Daoy (cell line): Measurements from ENCODE around the gene TLE1. TPM values are rescaled to one million over a fixed set of nuclear protein-coding genes. Genes with fewer than 3 reads are reported as not detected.
"Not testable (repeated sequence)": the region's sequence is repeated elsewhere in the genome, so short reads cannot be mapped to it uniquely, and the experiment has no call there.

Source experiments
- DNase-seq: peaks from one replicate; pipeline ENCODE4 v3.0.0-alpha.2; 2015; ENCODE audit warnings: low read depth
- total RNA-seq: library from RNA; depleted of rRNA; stranded (reverse); fragments of >200 nt; shearing (Covaris generic); gene quantifications from 2 replicates; pipeline ENCODE4 v1.2.3, GENCODE V29; 2014

Gene TLE1
- total RNA-seq, 1 experiment from 2014 or later, result 18.5 TPM

DNA sequence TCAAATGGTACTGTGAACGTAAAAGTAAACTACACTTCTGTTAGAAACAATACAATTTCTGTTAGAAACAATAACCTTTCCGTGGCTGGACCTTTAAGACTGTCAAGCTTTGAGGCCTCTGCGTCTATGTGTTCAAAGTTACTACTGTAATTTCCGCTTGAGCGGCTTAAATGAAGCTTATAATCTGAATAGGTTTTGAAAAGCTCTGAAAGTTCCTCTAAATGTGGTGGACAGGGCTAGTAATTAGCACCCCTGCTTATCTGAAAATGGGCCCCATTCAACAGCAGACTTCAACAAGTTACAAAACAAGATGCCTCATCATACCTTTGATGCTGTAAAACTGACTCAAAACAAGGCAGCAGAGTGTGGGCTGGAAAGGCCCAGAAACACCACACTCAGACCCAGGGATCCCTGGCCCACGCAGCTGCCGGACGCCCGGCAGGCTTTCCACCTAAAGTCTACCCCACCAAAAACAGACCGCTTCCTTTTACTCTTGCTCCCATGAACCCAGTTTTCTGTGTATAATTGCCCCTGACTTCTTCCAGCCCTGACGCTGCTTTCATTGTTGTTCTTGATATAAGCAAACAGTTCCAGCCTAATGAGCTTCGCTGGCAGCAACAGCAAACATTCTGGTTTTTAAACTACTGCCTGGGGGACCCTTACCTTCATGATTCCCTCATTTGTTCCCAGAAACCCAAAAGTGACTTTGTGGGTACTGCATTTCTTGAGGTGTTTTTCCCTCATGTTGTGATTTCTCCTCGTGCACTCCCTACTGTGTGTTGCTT, 66.7 kb downstream of the TLE1 start:
- DNase-seq, result no peak

DNA sequence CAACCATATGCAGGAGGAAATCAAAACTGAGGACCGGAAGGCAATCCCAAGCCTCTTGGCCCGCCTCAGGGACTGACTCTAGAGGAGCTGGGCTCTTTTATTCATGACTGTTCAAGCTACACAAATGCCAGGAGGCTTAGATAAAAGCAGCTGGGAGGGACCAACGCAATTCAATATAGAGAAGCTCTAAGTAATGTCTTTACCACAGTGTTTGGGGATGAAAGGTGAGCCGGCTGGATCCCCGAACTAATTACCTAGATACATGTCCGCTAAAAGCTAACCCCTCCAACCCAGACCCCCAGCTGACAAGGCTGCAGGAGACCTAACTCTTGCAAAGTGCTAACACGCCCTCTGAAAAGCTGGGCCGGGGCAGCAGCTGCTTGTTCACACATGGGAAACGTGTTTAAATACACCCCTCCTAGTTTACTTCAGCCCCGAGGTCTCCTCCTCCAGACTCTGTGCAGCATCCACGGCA, 67.5 kb downstream of the TLE1 start:
- no peak for DNase-seq

DNA sequence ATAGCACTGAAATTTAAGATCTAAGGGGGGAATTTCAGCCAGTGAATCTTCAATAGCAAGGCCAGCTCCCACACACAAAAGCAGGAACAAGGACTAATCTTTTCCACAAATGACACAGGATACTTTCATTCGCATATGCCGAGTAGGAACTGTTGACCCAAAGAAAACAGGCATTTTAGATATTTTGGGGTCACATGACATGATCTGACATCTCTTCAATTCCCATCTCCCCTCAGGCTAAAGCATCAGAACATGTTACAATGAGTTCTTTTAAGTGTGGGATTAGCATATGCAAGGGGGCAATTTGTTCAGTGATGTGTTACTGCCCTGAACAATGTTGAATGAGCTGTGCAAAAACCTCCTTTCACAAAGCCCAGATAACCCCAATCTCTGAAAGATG, 68.2 kb downstream of the TLE1 start:
- no peak for DNase-seq

DNA sequence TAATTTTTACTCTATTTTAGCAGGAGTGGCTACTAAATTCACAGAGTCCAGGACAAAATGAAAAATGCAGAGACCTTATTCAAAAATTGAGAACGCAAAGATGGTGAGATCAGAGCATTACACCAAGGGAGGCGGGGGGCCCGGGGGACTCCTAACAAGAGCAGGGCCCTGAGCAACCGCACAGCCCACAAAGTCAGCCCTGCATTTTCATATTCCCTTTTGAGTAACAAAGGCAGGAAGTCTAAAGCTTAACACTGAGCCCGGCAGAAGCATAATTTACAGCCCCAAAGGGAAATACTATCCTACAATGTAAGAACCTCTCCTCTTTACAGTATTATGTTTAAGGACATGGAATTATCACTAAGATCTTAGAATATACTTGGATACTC, 69.4 kb downstream of the TLE1 start:
- no peak for DNase-seq

DNA sequence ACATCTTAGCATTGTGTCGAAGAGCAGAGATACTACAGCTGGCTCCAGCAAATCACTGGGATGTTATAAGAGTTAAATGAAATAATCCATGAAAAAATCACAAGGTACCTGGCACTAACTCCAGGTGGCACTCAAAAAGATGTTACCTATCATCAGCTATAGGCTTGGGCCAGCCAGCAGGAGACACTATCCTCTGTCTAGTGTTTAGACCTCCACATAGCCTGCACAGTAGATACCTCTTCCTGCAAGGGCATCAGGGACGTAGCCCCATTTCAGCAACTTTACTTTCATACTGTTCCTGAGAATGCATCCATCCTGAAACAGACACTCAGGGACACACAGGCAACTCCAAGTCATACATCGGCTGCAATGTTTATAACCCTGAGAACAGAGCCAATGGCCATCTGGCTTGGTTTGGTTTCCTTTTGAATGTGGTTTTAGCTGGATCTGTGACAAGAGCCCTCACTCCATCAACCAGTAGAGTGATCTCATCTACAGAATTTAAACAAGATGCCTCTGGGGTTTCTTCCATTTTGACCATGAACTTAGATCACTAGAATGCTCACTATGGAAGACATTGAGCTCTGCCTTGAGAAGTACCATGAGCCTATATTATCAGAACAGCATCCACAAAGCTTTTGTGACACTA, 69.9 kb downstream of the TLE1 start:
- DNase-seq, result peak; percentile 75

DNA sequence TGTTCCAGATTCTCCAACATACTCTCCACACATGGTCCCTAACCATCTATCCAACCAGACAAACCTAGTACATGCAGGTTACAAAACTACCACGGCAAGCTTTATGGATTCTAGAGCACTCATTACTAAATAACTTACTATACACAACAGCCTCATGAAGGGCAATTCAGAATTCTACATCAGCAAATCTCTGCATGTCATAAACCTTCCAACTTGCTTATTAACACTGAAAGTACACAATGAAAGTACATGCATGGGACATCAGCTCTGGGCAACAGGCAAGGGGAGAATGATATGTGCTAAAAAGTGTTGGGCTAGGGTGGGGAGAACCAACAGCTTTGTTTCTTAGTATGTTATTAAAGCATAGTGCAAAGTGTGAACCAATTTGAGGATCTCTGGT, 70.4 kb downstream of the TLE1 start:
- DNase-seq, result no peak

DNA sequence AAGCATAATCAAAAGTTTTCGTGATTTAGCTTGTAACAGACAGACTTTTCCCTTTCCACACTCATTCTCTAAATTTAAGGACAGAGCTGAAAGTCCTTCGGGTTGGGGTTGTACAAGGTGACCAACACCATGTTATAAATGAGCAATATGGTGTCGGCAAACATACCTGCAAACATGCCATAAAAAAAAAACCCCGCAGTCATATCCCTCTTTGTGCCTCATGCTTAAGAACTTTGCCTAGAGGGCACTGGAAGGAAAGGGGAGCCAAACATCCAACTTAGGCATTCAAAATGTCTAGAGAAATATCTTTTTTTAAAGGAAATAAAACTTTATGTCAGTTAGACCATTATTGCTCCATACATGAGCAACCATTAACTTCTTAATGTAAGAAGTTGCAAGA, 73.2 kb downstream of the TLE1 start:
- DNase-seq, result no peak

DNA sequence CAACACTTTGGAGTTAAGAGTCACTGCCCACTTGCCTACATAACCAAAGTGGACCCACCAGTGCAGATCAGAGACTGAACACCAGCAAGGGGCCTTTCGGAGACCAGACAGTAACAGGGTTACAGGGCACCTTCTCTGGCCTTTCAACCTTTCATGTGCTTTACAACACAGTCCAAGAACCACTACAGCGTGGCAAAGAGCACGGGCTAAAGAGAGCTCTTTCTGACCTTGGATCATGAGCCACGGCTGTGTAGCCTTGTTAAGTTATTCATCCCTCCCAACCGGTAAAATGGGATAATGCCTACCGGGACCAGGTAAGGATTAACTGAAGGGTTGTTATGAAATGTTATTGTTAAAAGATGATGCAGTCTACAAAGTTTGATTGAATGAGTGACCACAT, 75.0 kb downstream of the TLE1 start:
- DNase-seq, result no peak

DNA sequence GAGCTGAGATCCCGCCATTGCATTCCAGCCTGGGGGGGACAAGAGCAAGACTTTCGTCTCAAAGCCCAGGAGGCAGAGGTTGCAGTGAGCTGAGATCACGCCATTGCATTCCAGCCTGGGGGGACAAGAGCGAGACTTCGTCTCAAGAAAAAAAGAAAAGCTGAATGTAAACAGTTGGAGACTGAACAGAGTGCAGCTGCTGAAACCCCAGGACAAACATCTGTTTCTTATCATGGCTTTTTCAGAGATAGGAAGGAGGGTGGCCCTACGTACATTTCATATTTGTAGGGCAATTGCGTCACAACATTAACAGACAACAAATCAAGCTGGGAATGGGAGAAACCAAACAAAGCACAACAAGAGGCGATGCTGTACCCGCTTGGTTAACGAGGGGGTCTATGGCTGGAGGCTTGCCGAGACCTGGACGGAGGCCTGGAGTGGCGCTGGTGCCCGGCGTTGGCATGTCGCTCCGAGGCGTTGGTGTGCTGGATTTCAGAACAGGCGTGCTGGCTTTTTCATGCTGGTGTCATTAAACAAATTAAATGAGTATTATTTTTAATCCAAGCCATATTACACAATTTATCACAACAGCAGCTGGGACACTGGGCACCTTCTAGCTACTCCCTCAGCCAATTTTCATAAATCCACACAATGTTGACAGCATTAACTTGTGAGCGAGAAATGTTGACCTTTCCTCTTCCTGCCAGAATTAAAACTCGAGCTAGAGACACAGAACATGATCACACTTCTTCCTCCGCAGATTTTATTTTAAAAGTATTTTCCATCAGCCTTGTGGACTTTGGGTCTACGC, 76.1 kb downstream of the TLE1 start:
- no peak for DNase-seq

DNA sequence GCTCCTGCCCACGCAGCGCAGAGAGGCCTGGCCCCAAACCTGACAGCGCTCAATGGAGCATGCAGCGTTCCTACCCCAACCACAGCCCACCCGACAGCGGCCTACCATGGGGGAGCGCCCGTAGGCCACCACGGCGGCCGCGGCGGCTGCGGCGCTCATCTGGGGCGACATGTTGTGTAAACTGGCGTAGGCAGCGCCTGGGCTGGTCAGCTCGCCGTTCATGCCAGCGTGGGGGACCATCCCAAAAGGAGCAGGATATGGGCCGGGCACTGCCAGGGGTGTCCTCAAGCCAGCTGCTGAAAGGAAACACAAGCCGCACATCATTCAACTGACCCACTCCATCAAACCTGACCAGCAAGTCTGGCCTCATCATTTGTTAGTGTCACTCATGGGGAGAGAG, 77.7 kb downstream of the TLE1 start:
- DNase-seq, result no peak

DNA sequence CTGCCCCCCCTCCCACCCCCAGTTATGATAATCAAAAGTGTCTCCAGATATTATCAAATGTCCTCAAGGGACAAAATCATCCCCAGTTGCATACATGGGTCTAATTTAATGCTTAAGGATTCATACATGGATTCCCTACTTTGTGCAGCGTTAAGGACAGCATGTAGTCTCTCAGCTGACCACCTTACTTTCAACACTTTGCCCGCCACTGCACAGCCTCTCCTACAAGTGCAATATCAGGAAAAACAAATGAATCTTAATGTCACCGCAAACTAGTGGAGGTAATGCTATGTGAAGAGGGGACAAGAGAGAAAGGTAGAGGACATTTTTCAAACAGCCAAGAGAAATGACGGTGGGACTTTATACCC, 78.6 kb downstream of the TLE1 start:
- no peak for DNase-seq

DNA sequence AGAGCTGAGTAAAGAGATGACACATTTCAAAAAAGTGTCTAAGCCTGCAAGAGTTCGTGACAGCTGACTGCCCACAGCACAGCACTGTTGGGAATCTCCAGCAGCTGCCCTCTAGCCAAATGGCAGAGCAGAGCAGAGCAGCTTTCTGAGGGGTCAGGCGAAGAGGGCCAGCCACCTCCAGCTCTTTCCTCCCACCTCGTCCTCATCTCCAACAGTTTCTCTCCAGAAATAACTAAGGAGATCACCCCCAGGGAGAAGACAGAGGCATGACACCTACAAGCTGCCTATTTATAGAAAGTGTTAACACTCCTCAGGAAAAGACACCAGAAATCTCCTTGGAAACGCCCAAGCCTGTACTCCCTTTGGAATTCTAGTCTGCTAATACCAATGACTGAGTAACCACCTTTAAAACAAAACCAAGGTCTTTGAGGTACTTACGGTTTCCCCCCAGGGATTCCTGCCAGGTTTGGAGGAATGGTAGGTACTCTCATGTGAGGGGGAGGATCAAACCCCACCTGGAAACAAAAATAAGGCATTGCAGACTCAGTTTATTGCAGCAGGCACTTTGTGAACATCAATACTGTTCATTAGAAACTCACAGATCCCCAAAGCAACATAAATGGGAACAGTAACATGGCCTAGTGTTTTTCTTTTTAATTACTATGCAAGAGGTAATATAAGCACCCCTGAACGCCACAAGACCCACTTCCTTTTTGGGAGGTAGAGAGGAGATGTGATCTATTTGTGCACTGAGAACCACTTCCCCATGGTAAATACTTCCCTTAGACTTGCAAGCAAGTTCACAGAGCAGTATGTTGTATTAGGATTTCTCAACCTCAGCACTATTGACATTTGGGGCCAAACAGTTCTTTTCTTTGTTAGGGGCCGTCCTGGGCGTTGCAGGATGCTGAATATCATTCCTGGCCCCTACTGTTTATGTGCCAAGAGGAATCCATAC, 79.3 kb downstream of the TLE1 start:
- DNase-seq, result peak; percentile 34

DNA sequence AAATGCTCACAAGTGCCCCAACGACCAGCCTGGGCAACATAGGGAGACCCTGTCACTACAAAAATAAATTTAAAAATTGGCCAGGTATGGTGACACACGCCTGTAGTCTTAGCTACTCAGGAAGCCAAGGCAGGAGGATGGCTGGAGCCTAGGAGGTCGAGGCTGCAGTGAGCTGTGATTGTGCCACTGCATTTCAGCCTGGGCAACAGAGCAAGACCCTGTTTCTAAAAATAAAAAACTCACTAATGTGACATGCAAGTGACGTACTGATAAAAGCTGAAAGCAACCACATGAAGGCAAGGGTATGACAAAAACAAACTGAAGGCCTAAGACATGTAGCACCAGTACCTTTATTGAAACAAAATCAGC, 81.1 kb downstream of the TLE1 start:
- no peak for DNase-seq

DNA sequence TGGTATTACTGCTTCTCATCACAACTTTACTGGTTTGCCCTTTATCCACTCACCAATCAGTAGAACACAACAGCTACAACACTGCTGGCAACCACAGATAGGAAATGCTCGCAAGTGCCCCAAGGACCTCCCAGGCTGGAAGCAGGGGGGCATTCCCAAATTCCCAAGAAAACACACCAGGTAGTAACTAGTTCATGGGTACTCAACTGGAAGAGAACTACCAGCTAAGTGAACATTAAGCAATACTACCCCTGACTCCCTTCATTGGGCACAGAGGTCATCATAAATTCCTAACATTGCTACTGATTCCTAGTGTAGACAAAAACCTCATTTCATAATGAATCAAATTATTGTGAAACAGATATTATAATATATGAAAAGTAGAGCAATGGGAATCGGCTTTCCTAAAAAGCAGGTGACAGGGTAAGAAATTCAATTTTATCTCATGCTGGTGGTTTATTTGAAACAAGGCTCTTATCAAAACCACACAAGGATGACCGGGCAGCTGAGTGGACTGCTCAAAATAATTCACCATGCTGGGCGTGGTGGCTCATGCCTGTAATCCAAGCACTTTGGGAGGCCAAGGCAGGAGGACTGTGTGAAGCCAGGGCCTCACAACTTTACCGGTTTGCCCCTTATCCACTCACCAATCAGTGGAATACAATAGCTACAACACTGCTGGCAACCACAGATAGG, 81.6 kb downstream of the TLE1 start:
- DNase-seq, result no peak

DNA sequence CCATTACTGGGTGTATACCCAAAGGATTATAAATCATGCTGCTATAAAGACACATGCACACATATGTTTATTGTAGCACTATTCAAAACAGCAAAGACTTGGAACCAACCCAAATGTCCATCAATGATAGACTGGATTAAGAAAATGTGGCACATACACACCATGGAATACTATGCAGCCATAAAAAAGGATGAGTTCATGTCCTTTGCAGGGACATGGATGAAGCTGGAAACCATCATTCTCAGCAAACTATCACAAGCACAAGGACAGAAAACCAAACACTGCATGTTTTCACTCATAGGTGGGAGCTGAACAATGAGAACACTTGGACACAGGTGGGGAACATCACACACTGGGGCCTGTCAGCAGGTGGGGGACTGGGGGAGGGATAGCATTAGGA, 83.1 kb downstream of the TLE1 start:
- DNase-seq, result not testable (repeated sequence)

DNA sequence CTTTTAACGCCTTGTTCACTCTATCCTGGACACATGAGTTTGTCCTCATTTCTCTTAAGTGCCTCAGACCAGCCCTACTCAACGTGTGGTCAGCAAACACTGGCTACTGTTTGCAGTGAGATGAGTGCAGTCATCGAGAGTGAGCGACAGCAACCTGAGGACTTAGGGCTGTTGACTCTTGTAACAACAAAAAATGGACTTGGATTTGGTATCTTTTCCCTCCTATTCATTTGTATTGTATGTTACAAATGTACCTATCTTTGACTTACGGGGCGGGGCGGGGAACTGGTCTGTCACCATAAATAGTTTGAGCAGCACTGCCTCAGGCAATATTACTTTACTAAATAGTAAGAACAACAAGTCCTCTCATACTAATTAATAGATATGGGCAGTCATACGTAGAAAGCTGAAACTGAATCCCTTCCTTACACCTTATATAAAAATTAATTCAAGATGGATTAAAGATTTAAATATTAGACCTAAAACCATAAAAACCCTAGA, 84.1 kb downstream of the TLE1 start:
- no peak for DNase-seq

DNA sequence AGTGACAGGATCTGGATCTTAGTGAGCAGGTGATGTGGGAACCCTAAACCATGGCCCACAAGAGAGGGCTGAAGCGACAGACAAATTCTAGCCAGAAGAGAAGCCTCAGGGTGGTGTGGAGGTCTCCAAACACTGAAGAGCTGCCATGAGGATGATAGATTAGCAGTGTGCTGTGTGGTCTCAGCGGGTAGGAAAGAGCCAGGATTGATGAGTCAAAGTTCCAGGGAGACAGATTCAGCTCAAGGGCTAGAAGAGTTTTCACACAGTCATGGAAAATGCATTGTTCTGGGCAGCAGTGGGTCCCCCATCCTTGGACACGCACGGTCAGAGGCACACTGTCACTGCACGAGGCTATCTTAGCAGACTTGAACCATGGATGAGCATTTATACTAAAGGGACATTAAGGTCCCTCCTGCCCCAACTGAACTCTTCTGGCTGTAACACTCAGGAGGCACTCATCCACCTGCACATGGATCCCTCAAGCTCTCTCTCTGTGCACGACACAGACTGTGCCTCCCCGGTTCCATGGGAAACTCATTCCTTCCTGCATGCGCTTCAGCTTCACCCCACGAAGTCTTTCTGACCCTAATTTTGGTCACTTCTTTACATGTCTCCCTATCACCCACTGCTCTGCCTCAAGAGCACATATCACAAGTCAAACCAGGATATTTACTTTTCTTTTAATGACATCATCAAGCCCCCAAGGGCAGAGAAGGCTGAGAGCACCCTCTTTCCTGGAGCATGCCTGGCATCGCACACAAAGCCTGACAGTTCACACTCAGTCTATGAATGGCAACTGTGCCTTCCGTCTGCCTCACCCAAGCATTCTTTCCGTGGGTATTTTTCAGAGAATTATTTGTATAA, 84.8 kb downstream of the TLE1 start:
- no peak for DNase-seq

DNA sequence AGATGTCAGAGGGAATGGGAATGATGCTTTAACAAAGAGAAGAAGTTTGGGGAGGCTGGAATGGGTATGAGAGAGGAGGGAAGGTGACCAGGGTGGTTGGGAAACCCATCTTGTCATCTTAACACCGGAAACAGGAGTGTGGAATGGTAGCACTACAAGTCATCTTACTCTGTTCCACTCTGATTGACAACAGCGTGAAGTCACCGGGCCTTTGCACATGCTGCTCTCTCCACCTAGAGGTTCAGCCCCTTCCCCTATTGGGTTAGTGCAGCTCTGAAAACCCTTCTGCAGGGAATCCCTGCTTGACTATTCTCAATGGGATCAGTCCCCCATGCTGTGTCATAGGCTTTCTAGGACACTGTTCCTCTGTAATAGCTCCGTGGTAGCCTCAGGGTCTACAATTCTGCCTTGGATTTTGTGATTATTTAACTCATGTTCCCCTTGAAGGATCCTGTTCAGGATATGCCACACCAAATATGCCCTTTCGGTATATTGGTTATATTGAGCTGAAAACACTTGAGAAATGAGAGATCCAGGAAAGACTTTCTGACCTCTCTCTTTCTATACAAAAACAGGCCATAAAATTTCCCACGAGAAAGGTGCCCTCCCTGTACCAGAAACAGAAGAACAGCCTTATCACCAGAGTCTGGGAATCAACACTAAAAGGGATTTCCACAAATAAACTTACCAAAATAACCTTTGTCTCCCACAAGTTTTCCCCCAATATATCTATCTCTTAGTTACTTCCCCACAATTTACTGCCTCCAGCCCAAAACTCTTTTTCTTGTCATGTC, 86.3 kb downstream of the TLE1 start:
- DNase-seq, result no peak
